GM18505 (cell line): ENCODE measurements around the gene FEZF1.

Experiments
- ATAC-seq: cut with Tn5 transposase; IDR thresholded peaks from one replicate; pipeline ENCODE4 v1.9.1; 2021; ENCODE audit not compliant: unreplicated experiment
- POLR2A ChIP-seq: IDR thresholded peaks from 4 replicates; pipeline ENCODE4 v1.6.1; 2011; ENCODE audit warnings: borderline replicate concordance; ENCODE audit not compliant: insufficient read depth, insufficient read length; ENCODE audit errors: extremely low read depth

Gene FEZF1

DNA sequence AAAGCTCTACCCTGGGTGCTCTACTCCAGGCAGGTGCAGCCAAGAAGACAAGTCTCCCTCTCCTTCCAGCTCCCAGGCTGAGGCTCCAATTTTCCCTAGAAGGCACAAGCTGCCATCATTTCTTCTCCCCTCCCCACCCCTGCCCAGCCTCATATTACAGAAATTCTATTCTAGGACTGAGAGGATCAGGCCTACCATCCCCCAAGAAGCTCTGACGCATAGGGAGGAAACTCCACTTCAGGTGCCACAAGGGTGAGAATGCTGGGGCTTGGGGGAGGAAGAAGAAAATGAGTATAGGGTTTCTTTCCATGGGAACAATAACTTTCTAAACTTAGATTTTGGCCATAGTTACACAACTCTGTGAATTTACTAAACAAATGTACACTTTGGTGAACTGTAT, 35.3 kb downstream of the FEZF1 start:
- TF ChIP-seq POLR2A: no peak
- no peak for ATAC-seq

GRCh38 chr7:122268101-122268500, 36.4 kb downstream of the FEZF1 start:
- TF ChIP-seq POLR2A: no peak
- ATAC-seq: no peak

- ATAC-seq: no peak
These were observed 42.3 kb downstream of the FEZF1 start for GRCh38 chr7:122262246-122262645.

GRCh38 chr7:122261442-122261841, 43.1 kb downstream of the FEZF1 start:
- no peak for TF ChIP-seq POLR2A
- ATAC-seq: no peak

More at GRCh38 chr7:122262246-122262645, 42.3 kb downstream of the FEZF1 start:
- no peak for TF ChIP-seq POLR2A

GRCh38 chr7:122261016-122261415, 43.5 kb downstream of the FEZF1 start:
- no peak for TF ChIP-seq POLR2A
- ATAC-seq: no peak

DNA sequence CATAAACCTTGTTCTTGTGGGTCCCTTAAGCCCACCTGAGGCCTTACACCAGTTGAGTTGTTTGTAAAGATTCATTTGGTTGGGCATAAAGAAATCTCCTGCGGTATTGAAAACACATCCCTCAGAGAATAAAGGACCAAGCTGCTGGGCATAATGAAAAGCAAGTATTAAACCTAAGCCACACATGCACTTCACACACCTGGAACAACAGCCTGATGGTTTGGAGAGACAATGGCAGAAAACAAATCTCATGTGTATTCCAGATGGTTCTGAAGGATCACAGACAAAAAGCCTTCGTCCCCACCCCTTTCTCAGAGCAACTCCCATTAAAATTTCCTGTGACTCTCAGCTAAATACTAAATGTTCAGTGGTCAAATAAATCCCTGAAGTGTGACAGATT, 44.2 kb downstream of the FEZF1 start:
- TF ChIP-seq POLR2A: no peak
- no peak for ATAC-seq

GRCh38 chr7:122258971-122259370, 45.6 kb downstream of the FEZF1 start:
- TF ChIP-seq POLR2A: no peak
- no peak for ATAC-seq

DNA sequence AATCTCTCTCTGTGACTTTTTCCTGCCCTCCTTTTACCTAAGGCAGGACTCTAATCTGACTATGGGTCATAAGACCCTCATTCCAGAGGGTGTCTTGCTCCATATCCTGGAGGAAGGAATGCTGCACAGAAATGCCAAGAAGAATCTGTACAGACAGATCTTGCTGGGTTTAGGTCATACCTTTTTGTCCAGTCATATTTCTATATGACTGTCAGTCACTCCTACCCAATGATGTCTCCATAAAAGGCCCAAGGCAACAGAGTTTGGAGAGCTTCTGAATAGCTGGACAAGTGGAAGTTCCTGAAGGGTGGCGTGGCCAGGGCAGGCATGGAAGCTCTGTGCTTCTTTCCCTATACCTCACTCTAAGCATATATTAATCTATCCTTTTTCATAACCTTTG, 47.5 kb downstream of the FEZF1 start:
- no peak for TF ChIP-seq POLR2A
- ATAC-seq: no peak

DNA sequence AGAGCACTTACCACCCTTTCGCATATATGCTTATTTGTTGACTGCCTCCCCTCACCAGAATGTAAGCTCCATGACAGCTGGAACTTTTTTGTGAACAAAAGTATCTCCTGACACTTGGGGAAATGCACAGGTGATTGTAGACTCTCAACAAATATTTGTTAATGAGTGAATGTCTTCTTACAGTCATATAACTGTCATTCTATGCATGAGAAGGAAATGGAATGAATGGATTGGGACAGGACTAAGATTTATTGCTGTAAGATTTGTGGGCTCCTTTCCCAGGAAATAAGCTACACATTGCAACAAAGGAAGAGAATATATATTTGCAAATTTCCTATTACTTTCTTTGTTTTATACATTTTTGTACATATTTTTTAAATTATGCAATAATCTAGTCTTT, 48.5 kb downstream of the FEZF1 start:
- no peak for ATAC-seq
- TF ChIP-seq POLR2A: no peak

DNA sequence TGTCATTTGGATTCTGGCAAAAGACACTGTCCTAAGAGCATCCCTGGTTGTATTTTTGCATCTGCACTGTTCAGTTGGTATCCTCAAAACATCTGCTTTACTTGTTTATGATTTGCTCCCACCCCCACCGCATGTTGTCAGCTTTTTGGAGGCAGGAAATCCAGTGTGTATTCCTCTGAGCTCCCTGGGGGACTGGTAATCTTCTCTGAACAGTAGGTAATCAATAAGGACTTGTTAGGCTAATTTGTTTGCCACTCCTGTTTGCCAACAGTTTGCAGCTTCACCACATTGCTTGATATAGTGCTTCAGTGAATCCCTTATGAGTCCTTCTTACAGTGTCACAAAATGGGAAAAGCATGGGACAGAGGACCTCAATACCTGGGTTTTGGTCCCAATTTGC, 49.1 kb downstream of the FEZF1 start:
- TF ChIP-seq POLR2A: no peak
- no peak for ATAC-seq
